Caco-2 (cell line): ENCODE results near the gene SYNGR3. TPM values are rescaled to one million over a fixed set of nuclear protein-coding genes. Genes with fewer than 3 reads are reported as not detected.

ENCODE experiments used
- BruUV-seq: library from RNA; stranded (reverse); fragments of 400-500 nt; replicated peaks from 2 replicates; lab custom pipeline; 2021; lab: Mats Ljungman, UMichigan
- CTCF ChIA-PET: fragments of 300-600 bp; sonication (Branson Sonifier 250); formaldehyde crosslinking; loops from one replicate; lab custom pipeline; 2022; ENCODE audit warnings: antibody characterized with exemption; lab: Charles Lee
- POLR2A ChIA-PET: fragments of 300-600 bp; sonication (Branson Sonifier 250); formaldehyde crosslinking; loops from one replicate; lab custom pipeline; 2022; ENCODE audit warnings: antibody characterized with exemption; lab: Charles Lee
- DNase-seq, 2 experiments: peaks; one replicate each; pipeline versions ENCODE4 v3.0.0 to v3.0.0-alpha.2; 2020 to 2022
- H3K27me3 ChIP-seq: replicated peaks from 2 replicates; pipeline ENCODE4 v1.6.0; 2011; ENCODE audit warnings: low read length; ENCODE audit not compliant: control insufficient read depth, insufficient read depth
- H3K36me3 ChIP-seq: 2 replicates; pipeline ENCODE4 v1.5.1; 2011; ENCODE audit warnings: low read length; ENCODE audit not compliant: control insufficient read depth, insufficient read depth
- H3K4me1 ChIP-seq: fragments of 250-450 bp; sonication (Bioruptor Pico); 2 replicates; pipeline ENCODE4 v1.5.1; 2020; ENCODE audit warnings: mild to moderate bottlenecking
- H3K4me3 ChIP-seq: 2 replicates; pipeline ENCODE4 v1.5.1; 2011; ENCODE audit warnings: low read depth, mild to moderate bottlenecking, control low read depth, low read length
- H3K9me3 ChIP-seq: fragments of 250-450 bp; sonication (Bioruptor Pico); 2 replicates; pipeline ENCODE4 v1.5.1; 2020; ENCODE audit warnings: mild to moderate bottlenecking, moderate library complexity
- H3K27ac Mint-ChIP-seq: one replicate; pipeline ENCODE4 v1.8.0; 2022; ENCODE audit warnings: mixed read lengths; ENCODE audit not compliant: unreplicated experiment
- H3K27me3 Mint-ChIP-seq: one replicate; pipeline ENCODE4 v1.8.0; 2022; ENCODE audit warnings: mixed read lengths; ENCODE audit not compliant: insufficient read depth, unreplicated experiment
- H3K36me3 Mint-ChIP-seq: one replicate; pipeline ENCODE4 v1.8.0; 2022; ENCODE audit warnings: mild to moderate bottlenecking, mixed read lengths; ENCODE audit not compliant: insufficient read depth, unreplicated experiment
- H3K4me1 Mint-ChIP-seq: one replicate; pipeline ENCODE4 v1.8.0; 2022; ENCODE audit warnings: low read depth, mixed read lengths; ENCODE audit not compliant: unreplicated experiment
- H3K4me3 Mint-ChIP-seq: one replicate; pipeline ENCODE4 v1.8.0; 2022; ENCODE audit warnings: mild to moderate bottlenecking, moderate library complexity, mixed read lengths; ENCODE audit not compliant: unreplicated experiment
- H3K9me3 Mint-ChIP-seq: one replicate; pipeline ENCODE4 v1.8.0; 2022; ENCODE audit warnings: mixed read lengths; ENCODE audit not compliant: unreplicated experiment
- CTCF ChIP-seq, 2 experiments: fragments of 200-600 bp in 1 of 2; IDR thresholded peaks; 1 replicate in 1 of 2; 2 replicates in 1 of 2; pipeline versions ENCODE4 v1.5.1 to v1.8.0; 2011 to 2022; ENCODE audit warnings: antibody characterized with exemption in 1 of 2, control low read depth in 1 of 2, inconsistent platforms in 1 of 2, low read depth in 1 of 2, low read length in 1 of 2, mild to moderate bottlenecking in 1 of 2, moderate library complexity in 1 of 2; ENCODE audit not compliant: insufficient read depth in 1 of 2, severe bottlenecking in 1 of 2, unreplicated experiment in 1 of 2
- intact Hi-C: fragments of 100-400 bp; cut with micrococcal nuclease; formaldehyde crosslinking; loops from one replicate; pipeline ENCODE4 v1.10.0; 2022; ENCODE audit not compliant: unreplicated experiment
- total RNA-seq: library from RNA; stranded (reverse); gene quantifications from 2 replicates; pipeline ENCODE4 v1.2.3, GENCODE V29; 2022

The SYNGR3 gene
- total RNA-seq, 1 experiment from 2014 or later = 2.9 TPM

GRCh38 chr16:1983544-1984346 is 6.0 kb upstream of the SYNGR3 start, which contains the start of gene GFER:
Gene GFER, plus strand, starts transcription at chr16:1984193. Its CDS starts 26 bp downstream, at chr16:1984219.
- peak in 1 of 2 experiments; percentile 33 for TF ChIP-seq CTCF (IDR thresholded peaks at IDR 0.05; ENCODE audit: insufficient read depth in 1 of 2, low read depth in 1 of 2, low read length in 1 of 2, severe bottlenecking in 1 of 2, unreplicated experiment in 1 of 2)
- ChIA-PET CTCF (interaction anchor here (0.9 to 1.5 kb wide), 2 partner anchors 12 to 43 kb away, joined by 3 read pairs; partner anchors contain the start of gene TBL3), POLR2A (interaction anchor here (1.0 to 1.7 kb wide), 2 partner anchors 12 to 19 kb away, joined by 12 to 13 read pairs; partner anchors contain the start of genes RPS2 and TBL3)
- Histone ChIP-seq H3K36me3 (peaks cover 5% of the 10 kb centered on the region; the same call in 1 of the 2 replicates), H3K9me3 (no peaks in the 10 kb centered on the region), H3K4me3 (peak within 1 kb of the TSS; percentile 74), H3K4me1 (peaks cover 15% of the 10 kb centered on the region), H3K27me3 (no peaks in the 10 kb centered on the region)
- intact Hi-C loops = no loop called here
- no peaks in the 10 kb centered on the region for H3K9me3 Mint-ChIP-seq
- peak; percentile 91 to 96 for DNase-seq
- H3K27ac Mint-ChIP-seq = peak within 1 kb of the TSS; percentile 76
- H3K4me1 Mint-ChIP-seq = peaks cover 12% of the 10 kb centered on the region
- H3K27me3 Mint-ChIP-seq = no peaks in the 10 kb centered on the region
- peak within 1 kb of the TSS; percentile 83 for H3K4me3 Mint-ChIP-seq
- H3K36me3 Mint-ChIP-seq = peaks cover 38% of the 10 kb centered on the region
- BruUV-seq = no TSS peak

- POLR2A ChIA-PET = interaction anchor here (0.7 to 1.7 kb wide), 3 partner anchors 13 to 171 kb away, joined by 5 to 13 read pairs (median 12); partner anchors contain the start of genes RPS2, TBL3 and TRAF7
- no peak for TF ChIP-seq CTCF (IDR thresholded peaks at IDR 0.05; ENCODE audit: insufficient read depth in 1 of 2, low read depth in 1 of 2, low read length in 1 of 2, severe bottlenecking in 1 of 2, unreplicated experiment in 1 of 2)
- Mint-ChIP-seq H3K4me3 (peak overlapping the region; percentile 83), H3K9me3 (no peaks in the 10 kb centered on the region), H3K27me3 (no peaks in the 10 kb centered on the region), H3K4me1 (peaks cover 14% of the 10 kb centered on the region), H3K27ac (peak overlapping the region; percentile 76), H3K36me3 (peaks cover 38% of the 10 kb centered on the region)
- intact Hi-C loops = no loop called here
- Histone ChIP-seq H3K4me3 (peak overlapping the region; percentile 74), H3K27me3 (no peaks in the 10 kb centered on the region), H3K4me1 (peaks cover 19% of the 10 kb centered on the region), H3K36me3 (peaks cover 5% of the 10 kb centered on the region; the same call in 1 of the 2 replicates), H3K9me3 (no peaks in the 10 kb centered on the region)
- CTCF ChIA-PET = interaction anchor here (0.9 to 1.5 kb wide), 2 partner anchors 13 to 44 kb away, joined by 3 read pairs; partner anchors contain the start of gene TBL3
- DNase-seq = peak; percentile 61 to 78
- TSS peak; percentile 37 for BruUV-seq
Measured at GRCh38 chr16:1984347-1985225, 5.2 kb upstream of the SYNGR3 start.
